Omental fat pad (tissue), 4 donors: ENCODE results near the gene SERPINH1. TPM values are rescaled to one million over a fixed set of nuclear protein-coding genes. Genes with fewer than 3 reads are reported as not detected.

Source experiments
- ATAC-seq: fragments of 150-250 bp; one replicate; pipeline ENCODE4 v1.9.1; 2016; ENCODE audit warnings: mild to moderate bottlenecking, moderate library complexity; ENCODE audit not compliant: low FRiP score
- DNase-seq: peaks from one replicate; pipeline ENCODE4 v3.0.0-alpha.2; 2019; ENCODE audit warnings: low spot score
- CTCF ChIP-seq, 3 donors: fragments of 450-650 bp; IDR thresholded peaks; one replicate each; pipeline ENCODE4 v1.5.1; 2016 to 2017; ENCODE audit warnings: antibody characterized with exemption in 3 of 3, mild to moderate bottlenecking in 3 of 3, moderate library complexity in 2 of 3
- total RNA-seq, 4 donors: library from RNA; depleted of rRNA; stranded (reverse); fragments of >200 nt; gene quantifications; one replicate each; pipeline ENCODE4 v1.1.0, GENCODE V29; 2016

Gene SERPINH1
- total RNA-seq, 4 donors from 2014 or later, result 307 to 804 (median 482) TPM

DNA sequence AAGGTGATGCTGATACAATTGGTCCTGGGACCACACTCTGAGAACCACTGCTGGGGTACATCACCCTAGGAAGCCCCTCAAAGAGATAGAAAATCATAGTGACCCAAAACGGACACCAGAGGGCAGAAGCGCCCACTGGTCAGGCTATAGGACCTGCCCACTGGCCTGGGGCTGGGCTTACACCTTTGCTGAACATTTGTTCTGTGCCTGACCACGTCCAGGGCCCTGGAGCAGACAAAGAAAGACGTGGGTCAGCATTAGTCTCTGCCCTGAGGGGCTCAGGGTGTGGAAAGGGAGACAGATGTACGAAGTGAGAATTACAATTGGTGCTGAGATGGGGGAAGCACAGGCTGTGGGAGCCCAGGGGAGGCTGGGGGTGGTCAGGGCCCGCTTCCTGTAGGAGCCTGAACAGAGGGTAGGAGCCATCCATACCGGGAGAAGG, 14.4 kb upstream of the SERPINH1 start:
- DNase-seq, result peak; percentile 55
- TF ChIP-seq CTCF (IDR thresholded peaks at IDR 0.05), result peak in 2 of 3 donors; percentile 8 to 87
- peak; percentile 86 for ATAC-seq

GRCh38 chr11:75548595-75549272, 13.3 kb upstream of the SERPINH1 start:
- no peak for DNase-seq
- no peak for TF ChIP-seq CTCF (IDR thresholded peaks at IDR 0.05)
- no peak for ATAC-seq

DNA sequence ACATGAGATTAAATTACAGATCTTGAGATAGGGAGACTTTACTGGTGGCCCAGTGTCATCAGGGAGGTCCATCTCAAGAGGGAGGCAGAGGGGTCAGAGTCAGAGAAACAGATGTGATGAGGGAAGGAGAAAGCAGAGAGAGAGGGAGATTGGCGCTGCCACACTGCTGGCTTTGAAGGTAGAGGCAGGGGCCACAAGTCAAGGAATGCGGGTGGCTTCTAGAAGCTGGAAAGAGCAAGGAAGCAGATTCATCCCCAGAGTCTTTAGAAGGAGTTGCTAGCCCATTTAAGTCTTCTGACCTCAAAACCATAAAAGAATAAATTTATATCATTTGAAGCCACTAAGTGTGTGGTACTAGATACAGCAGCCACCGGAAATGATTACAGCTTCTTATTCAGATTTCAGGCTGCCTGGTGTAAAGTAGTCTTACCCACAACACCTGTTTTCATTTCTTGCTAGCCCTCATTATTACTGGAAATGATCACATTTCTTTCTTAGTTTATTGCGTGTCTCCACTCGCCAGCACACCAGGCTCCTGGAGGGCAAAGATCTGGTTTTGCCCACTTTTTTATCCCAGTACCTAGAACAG, 12.6 kb upstream of the SERPINH1 start:
- ATAC-seq (no peak), DNase-seq (no peak)
- TF ChIP-seq CTCF (IDR thresholded peaks at IDR 0.05), result no peak

DNA sequence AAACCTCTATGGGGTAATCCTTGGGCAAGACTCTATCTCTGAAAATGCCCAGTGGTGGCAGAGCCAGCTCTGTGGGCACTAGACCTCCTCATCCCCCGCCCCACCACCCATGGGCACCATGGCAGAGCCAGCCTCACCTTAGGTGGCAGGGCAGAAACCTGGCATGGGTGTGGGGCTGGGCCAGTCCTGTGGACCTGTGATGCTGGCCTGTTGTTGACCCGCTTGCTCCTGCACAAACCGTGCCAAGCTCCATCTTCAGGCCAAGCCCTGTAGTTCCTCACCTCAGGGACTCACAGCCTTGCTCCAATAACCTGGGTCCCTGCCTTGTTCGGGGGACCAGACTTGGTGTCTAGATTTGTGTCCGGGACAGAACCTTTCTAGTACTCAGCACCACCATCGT, 8.9 kb upstream of the SERPINH1 start:
- no peak for TF ChIP-seq CTCF (IDR thresholded peaks at IDR 0.05)
- DNase-seq, result no peak
- no peak for ATAC-seq

DNA sequence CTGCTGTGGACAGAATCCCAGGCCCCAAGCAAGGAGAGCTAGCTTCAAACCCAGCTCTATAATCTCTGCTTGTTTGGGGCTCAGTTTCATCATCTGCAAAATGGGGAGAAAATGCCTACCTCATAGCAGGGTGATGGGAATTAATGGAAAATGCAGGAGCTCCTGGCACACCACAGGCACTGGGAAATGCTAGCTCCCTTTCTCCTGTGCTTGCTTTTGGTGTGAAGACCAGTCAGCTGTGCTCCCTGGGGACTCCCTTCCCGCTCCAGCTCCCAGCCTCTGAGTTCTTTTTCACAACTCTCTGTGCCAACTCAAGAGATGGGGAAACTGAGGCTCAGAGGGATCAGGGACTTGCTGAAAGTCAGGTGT, 8.2 kb upstream of the SERPINH1 start:
- no peak for DNase-seq
- no peak for ATAC-seq
- TF ChIP-seq CTCF (IDR thresholded peaks at IDR 0.05), result no peak

GRCh38 chr11:75554258-75555022, 7.6 kb upstream of the SERPINH1 start:
- ATAC-seq, result peak; percentile 89
- no peak for TF ChIP-seq CTCF (IDR thresholded peaks at IDR 0.05)
- DNase-seq, result peak; percentile 62
